Renal cortical epithelial cell (primary cell): ENCODE measurements around the gene PGM5. TPM values are rescaled to one million over a fixed set of nuclear protein-coding genes. Genes with fewer than 3 reads are reported as not detected.
A peak's percentile ranks its signal among the peaks of the same experiment; 100 is the strongest.
"Not testable (repeated sequence)": the region's sequence is repeated elsewhere in the genome, so short reads cannot be mapped to it uniquely, and the experiment has no call there.

Experiments used
- DNase-seq: peaks from one replicate; pipeline ENCODE4 v3.0.0-alpha.2; 2011; ENCODE audit warnings: low read depth
- total RNA-seq: library from RNA; depleted of rRNA; stranded (reverse); fragments of >200 nt; gene quantifications from 2 replicates; pipeline ENCODE4 v1.2.3, GENCODE V29; 2014

Gene PGM5
- total RNA-seq, 1 donor from 2014 or later = 0.55 TPM

DNA sequence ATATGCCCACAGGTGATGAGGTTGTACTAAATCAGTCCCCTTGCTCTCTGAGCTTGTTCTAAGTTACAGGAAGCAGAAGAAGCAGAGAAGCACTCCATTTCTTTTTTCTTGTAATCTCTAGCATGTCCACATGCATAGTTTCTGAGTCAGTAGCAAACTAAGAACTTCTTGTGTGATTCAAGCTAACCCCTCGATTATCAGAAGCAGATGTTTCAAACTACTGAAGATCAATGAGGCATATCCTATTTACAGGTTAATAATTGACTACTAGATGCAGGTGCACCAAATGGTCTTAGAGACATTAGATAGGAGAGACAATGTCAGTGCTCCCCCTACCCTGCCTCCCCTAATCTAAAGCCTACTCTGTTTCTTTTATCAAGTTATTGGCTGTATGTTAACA lies 21.3 kb downstream of the PGM5 start:
- peak; percentile 65 for DNase-seq

- DNase-seq = peak; percentile 9
These were observed 27.5 kb downstream of the PGM5 start for GRCh38 chr9:68383894-68384293.

DNA sequence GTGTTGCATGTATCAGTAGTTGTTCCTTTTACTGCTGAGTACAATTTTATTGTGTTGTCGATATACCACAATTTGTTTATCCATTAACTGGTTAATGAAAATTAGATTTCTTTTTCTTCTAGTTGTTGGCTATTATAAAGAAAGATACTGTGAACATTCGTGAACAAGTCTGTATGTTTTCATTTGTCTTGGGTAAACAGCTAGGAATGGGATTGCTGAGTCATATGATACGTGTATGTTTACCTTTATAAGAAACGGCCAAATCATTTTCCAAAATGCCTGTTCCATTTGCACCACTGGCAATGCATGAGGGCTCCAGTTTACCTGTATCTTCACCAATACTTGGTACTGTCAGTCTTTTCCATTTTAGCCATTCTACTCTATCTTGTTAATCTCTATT lies 33.1 kb downstream of the PGM5 start:
- not testable (repeated sequence) for DNase-seq

DNA sequence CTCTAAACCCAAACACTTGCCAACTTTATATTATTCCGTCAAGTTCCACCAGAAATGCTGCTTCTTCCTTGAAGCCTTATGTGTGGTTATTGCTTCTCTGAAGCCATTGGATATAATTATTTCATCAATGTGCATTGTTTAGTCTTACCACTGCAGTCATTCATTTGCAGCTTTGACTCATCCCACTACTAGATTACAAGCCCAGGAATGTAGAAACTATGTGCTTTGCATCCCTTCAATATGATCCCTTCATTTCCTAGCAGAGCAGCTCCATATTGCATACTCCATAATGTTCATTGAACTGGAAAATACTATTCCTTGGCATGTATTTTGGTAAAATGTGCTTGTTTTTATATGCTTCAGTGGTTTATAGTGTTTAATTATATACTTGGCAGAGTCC lies 34.3 kb downstream of the PGM5 start:
- peak; percentile 11 for DNase-seq

DNA sequence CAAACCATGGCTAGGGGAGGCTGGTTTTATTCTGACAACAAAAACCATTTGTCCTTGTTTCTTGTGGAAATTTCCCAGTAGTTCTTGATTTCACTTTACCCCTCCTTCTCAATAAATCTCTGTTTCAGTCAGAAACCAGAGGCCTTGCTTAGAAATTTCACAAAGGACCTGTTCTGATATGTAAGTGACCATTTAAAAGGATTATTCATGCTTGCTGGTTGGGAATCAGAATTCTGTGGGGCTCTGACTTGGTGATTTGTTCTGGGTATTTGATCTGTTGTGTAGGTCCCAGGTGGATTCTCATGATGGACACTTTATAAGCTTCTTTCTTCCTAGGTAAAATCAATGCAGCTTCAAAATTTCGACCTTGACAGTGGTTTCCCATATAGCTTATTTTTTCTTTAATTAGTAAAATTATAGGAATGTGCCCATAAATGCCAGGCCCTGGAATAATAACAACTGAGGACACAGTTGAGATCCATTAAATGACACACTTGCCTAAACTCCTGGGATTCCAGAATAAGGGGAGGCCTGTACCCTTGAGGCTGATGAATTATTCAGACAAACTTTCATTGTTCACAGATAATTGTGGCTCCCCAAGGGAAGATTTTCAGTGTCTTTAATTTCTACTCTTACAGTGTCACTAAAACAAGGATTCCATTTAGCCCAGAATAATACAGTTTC lies 40.1 kb downstream of the PGM5 start:
- DNase-seq = not testable (repeated sequence)

GRCh38 chr9:68397095-68397423 lies 40.6 kb downstream of the PGM5 start:
- DNase-seq = peak; percentile 18

GRCh38 chr9:68397796-68398195 lies 41.4 kb downstream of the PGM5 start:
- not testable (repeated sequence) for DNase-seq

GRCh38 chr9:68398324-68398723 lies 41.9 kb downstream of the PGM5 start:
- DNase-seq = not testable (repeated sequence)

DNA sequence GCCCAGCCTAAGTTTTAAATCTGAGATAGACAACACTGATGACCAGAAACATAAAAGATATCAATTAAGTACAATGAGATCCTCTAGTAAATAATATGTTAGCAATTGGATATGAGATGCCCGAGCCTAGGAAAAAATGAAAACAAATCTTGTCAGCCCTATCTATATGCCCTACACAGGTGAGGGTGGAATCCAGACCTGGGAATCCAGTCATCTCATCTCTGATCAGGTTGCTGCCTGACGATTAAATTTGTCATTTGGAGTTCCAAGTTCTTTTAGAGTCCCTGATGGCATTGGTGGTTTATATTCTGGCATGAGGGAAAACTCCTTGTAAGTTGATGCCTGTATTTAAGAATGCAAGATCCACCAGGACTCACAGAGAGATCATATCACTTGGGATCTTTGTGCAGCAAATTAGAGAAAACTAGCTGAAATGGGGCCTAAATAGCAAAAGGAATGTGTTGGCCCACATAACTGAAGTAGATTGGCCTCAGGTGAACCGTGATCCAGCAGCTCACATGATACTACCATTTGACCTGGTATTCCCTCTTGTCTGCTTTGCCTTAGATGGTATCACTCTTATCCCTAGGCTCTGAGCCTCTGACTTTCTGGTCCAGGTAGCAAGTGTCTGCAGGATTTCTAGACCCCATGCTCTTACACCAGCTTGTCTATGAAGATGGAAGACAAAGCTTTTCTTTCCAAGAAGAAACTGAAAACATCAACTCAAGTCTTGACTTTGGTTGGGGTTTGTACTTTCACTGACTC lies 48.2 kb downstream of the PGM5 start:
- not testable (repeated sequence) for DNase-seq

GRCh38 chr9:68411865-68412264 lies 55.5 kb downstream of the PGM5 start:
- not testable (repeated sequence) for DNase-seq

- not testable (repeated sequence) for DNase-seq
These were observed 56.3 kb downstream of the PGM5 start for GRCh38 chr9:68412754-68413153.

GRCh38 chr9:68415065-68415464 lies 58.7 kb downstream of the PGM5 start:
- not testable (repeated sequence) for DNase-seq

DNA sequence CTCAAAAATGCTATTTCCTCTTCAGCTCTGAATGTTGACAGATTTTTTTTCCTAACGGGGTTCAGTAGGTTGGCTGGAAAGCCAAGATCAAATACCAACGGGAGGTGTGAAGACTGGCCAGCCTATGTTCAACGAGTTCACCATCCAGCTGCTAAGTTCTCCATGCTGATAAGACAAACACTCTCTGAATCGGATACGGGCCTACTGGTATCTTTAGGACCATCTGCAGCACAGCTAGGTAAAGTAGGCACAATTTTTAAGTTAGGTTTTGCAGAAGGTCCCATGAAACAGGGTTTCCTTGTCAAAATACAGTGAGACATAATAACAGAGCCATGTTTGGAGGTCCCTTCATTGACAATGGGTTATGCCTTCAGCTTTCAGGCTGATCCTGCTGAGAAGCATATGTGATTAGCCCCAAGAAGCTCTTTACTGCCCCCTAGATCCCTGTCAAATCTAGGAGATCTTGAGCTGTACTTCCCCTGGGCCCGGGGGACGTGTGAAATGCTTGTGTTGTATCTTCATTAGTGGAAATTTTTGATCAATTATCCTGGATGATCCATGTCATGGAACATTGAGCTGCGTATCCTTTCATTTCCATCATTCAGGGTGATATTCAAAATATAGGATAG lies 60.6 kb downstream of the PGM5 start:
- DNase-seq = peak; percentile 9

DNA sequence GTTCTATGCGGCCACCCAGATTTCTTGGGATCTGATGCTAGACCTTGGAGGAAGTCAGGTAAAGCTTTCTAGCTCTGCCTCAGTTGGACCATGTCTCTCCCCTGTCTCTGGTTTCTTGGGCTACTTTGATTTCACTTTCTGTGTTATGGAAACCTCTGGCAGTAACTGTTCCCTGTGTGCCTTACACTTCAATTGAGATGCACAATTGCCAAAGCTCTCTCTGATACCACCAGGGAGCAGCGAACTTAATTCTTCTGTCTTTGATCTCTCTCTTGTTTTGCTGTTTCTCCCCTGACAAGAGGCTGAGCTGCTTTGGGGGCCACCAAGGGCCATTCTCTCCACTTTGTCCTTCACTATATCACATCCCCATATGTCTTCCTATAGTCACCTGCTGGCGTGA lies 61.4 kb downstream of the PGM5 start:
- no peak for DNase-seq

DNA sequence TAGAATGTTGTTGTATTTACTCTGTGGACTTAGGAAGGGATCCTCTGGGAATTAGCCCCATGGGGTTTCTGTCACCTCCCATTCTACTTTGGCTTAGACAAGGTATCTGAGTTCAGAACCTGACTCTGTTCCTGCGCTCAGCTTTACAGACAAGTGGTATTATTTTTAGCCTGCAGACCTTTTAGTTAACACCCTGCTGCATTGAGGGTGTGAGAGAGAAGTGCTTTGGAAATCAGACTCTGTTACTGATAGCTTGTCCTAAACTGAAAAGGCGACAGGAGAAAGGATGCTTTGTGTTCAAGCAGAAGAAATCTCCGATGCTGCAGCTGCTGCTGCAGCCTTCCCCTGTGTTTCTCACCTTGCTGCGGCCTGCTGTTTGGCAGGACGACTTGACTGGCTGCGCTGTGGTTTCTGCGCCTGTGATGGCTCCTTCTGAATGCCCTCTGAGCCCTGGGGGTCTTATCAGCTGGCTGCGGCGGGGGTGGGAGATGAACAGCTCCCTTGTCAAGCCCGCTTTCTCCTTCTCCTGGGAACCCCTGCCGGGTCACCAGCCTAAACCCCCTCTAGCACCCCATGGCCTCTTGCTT lies 61.9 kb downstream of the PGM5 start:
- no peak for DNase-seq

DNA sequence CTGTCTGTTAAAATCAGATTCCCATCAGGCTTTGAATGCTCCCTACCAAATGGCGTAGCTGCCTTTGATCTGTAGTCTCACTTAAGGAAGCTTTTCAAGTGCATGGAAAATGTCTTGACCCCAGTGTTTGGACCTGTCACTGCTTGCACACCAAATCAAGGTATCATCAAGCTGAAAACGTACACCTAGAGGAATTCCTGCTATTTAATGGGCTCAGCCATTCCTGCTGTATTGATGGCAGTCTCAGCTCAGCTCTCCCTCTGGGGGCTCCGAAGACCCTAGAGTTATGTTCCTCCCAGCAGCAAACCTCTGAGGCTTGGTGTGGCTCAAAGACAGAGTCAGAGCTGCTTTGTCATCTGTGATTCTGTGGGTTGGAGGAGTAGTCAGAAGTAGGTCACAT lies 63.5 kb downstream of the PGM5 start:
- no peak for DNase-seq

DNA sequence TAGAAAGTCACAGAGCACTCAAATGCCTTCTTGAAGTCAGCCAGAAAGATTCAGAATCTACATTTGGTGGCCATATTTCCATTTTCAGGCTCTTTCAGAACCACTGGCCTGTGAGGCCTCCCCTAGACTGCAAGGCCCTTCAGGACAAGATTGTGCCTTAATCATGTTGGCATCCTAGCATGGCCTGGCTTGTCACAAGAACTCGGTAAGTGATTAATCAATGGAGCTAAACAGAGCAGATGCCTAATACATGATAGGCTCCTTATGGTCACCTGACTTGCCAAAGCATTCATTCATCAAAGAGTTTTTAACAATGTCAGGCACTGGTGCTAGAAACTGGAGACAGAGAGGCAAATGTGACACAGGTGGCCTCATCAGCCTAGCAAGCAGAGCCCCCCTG lies 70.3 kb downstream of the PGM5 start:
- no peak for DNase-seq

DNA sequence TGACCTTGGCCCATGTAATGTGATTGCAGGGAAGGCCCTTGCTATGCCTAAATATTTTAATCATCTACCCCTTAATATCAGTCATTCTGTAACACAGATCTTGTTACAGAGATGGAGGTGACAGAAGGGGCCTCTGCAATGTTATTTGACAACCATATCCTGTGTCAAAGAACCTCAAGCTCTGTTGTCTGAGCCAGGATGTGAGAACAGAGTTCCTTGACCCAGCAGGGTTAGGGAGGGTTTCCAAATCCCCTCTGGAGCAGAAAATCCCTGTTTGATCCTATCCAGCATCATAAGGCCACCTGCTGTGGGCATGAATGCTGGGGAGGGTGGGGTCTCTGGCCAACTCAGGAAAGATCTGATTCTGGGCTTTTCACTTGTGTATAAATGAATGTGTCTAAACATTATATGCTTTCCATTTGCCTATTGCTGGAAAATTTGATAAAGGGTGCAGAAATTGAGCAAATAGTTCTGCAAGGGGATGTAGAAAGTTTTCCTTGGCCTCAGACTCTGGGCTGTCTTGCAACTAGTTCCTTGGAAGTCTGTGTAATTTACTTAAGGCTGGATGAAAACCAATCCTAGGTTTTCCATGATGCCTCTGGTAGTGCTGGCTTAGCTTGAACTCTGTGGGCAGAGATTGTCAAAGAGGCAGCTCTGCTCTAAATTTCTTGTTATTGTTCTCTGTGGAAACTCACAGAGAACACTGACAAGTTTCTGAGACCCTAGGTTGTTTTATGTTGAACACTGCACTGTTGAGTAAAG lies 71.0 kb downstream of the PGM5 start:
- no peak for DNase-seq

- no peak for DNase-seq
These were observed 72.1 kb downstream of the PGM5 start for GRCh38 chr9:68428481-68428880.

- no peak for DNase-seq
These were observed 73.2 kb downstream of the PGM5 start for GRCh38 chr9:68429631-68430030.

DNA sequence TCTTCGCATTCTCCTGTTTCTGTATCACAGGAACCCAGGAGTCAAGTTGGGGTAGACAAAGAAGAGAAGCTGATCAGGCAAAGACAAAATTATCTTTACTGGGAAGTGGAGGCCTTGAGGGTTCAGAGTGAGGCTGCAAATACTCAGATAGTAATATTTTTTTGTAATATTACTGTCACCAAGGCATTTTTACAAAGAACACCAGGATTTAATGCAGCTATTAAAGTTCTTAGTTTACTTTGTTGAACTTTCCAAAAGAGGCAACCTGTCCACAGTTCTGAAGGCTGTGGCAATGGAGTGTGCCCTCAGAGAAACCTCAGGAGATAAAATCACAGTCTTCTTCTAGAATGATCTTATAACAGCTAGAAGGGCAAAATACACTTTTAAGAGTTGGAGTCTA lies 74.9 kb downstream of the PGM5 start:
- no peak for DNase-seq

DNA sequence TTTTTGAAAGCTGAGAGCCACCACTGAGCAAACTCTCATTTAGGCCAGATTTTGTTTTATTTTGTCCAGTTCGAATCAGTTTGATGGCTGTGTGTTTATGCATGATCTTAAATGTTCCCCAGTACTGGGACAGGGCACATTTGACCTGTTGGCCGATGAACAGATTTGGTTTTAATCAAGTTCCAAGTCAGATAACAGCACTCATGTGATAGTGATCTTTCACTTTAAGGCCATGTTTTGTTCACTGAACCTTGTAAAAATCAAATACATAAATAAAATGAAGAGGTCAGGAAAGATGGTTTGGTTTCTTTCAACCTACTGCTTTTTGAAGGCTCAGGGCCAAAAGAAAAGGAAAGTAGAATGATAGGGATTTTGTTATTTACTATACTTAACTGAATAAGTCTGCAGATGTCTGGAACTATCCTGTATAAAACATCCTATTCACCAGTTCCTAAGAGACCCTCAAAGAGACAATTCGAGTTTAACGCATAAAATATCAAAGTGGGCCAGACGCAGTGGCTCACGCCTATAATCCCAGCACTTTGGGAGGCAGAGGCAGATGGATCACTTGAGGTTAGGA lies 77.2 kb downstream of the PGM5 start:
- DNase-seq = no peak
